CD14-positive monocyte (primary cell): ENCODE data around the gene GALNT10. TPM values are rescaled to one million over a fixed set of nuclear protein-coding genes. Genes with fewer than 3 reads are reported as not detected.

Experiments used
- DNase-seq, 3 donors: peaks; one replicate each; pipeline ENCODE4 v3.0.0-alpha.2; 2011 to 2022
- H2AFZ ChIP-seq: 2 replicates; pipeline ENCODE4 v1.6.0; 2012; ENCODE audit warnings: mild to moderate bottlenecking, low read depth, low read length, inconsistent platforms; ENCODE audit not compliant: insufficient read depth, poor library complexity, severe bottlenecking
- H3K27ac ChIP-seq, 2 donors: 1 replicate in 1 of 2; 2 replicates in 1 of 2; pipeline ENCODE4 v1.5.1; 2012 to 2013; ENCODE audit warnings: low read length in 2 of 2, control low read depth in 1 of 2, inconsistent platforms in 1 of 2, low read depth in 1 of 2, mild to moderate bottlenecking in 1 of 2
- H3K27me3 ChIP-seq, 2 donors: one replicate each; pipeline versions ENCODE4 v1.6.0 to v1.6.1; 2011 to 2013; ENCODE audit warnings: low read length in 2 of 2; ENCODE audit not compliant: control insufficient read depth in 2 of 2, insufficient read depth in 2 of 2
- H3K36me3 ChIP-seq, 2 donors: replicated peaks in 1 of 2; 1 replicate in 1 of 2; 2 replicates in 1 of 2; pipeline versions ENCODE4 v1.5.1 to v1.6.1; 2012 to 2013; ENCODE audit warnings: low read length in 2 of 2, control low read depth in 1 of 2, inconsistent platforms in 1 of 2, mild to moderate bottlenecking in 1 of 2; ENCODE audit not compliant: insufficient read depth in 2 of 2, control insufficient read depth in 1 of 2
- H3K4me1 ChIP-seq, 2 donors: 1 replicate in 1 of 2; 2 replicates in 1 of 2; pipeline versions ENCODE4 v1.5.1 to v1.6.1; 2012 to 2013; ENCODE audit warnings: low read length in 2 of 2, control low read depth in 1 of 2, inconsistent platforms in 1 of 2, mild to moderate bottlenecking in 1 of 2, moderate library complexity in 1 of 2; ENCODE audit not compliant: insufficient read depth in 2 of 2, control insufficient read depth in 1 of 2
- H3K4me2 ChIP-seq: replicated peaks from 2 replicates; pipeline ENCODE3; 2012; ENCODE audit warnings: low read length, moderate library complexity, mild to moderate bottlenecking; ENCODE audit not compliant: poor library complexity, severe bottlenecking; ENCODE audit errors: extremely low read depth
- H3K4me3 ChIP-seq, 3 experiments: fragments of 200-600 bp in 1 of 3; sonication (generic) in 1 of 3; replicated peaks in 1 of 3; 1 replicate in 2 of 3; 2 replicates in 1 of 3; pipeline ENCODE4 v1.5.1; 2011 to 2013; ENCODE audit warnings: low read length in 3 of 3, mild to moderate bottlenecking in 3 of 3, control low read depth in 2 of 3, low read depth in 2 of 3, inconsistent platforms in 1 of 3, moderate library complexity in 1 of 3
- H3K79me2 ChIP-seq: 2 replicates; pipeline ENCODE4 v1.6.0; 2012; ENCODE audit warnings: mild to moderate bottlenecking, control low read depth, inconsistent platforms, low read length, moderate library complexity; ENCODE audit not compliant: insufficient read depth
- H3K9ac ChIP-seq: 2 replicates; pipeline ENCODE4 v1.6.0; 2017; ENCODE audit warnings: low read length, mild to moderate bottlenecking; ENCODE audit not compliant: insufficient read depth, poor library complexity, severe bottlenecking
- H3K9me3 ChIP-seq, 2 donors: replicated peaks in 1 of 2; 1 replicate in 1 of 2; 2 replicates in 1 of 2; pipeline versions ENCODE4 v1.5.1 to v1.6.1; 2012 to 2013; ENCODE audit warnings: low read length in 2 of 2, control low read depth in 1 of 2; ENCODE audit not compliant: control insufficient read depth in 1 of 2, insufficient read depth in 1 of 2
- H4K20me1 ChIP-seq: 2 replicates; pipeline ENCODE4 v1.6.0; 2012; ENCODE audit warnings: mild to moderate bottlenecking, low read length, control low read depth, moderate library complexity; ENCODE audit not compliant: insufficient read depth
- H3K27ac Mint-ChIP-seq, 7 donors: one replicate each; pipeline ENCODE4 v1.8.0; 2020; ENCODE audit warnings: mild to moderate bottlenecking in 7 of 7, mixed read lengths in 7 of 7, moderate library complexity in 6 of 7, inconsistent platforms in 2 of 7
- H3K27me3 Mint-ChIP-seq, 3 donors: one replicate each; pipeline ENCODE4 v1.8.0; 2021 to 2022; ENCODE audit warnings: low read depth in 3 of 3, mild to moderate bottlenecking in 3 of 3, mixed read lengths in 3 of 3, moderate library complexity in 3 of 3, inconsistent platforms in 1 of 3
- H3K36me3 Mint-ChIP-seq, 2 donors: one replicate each; pipeline ENCODE4 v1.8.0; 2020; ENCODE audit warnings: mixed read lengths in 2 of 2, inconsistent platforms in 1 of 2, mild to moderate bottlenecking in 1 of 2
- H3K4me1 Mint-ChIP-seq: one replicate; pipeline ENCODE4 v1.8.0; 2020; ENCODE audit warnings: mild to moderate bottlenecking, mixed read lengths
- H3K4me3 Mint-ChIP-seq, 2 donors: one replicate each; pipeline ENCODE4 v1.8.0; 2020; ENCODE audit warnings: mild to moderate bottlenecking in 2 of 2, mixed read lengths in 2 of 2, moderate library complexity in 1 of 2
- H3K9me3 Mint-ChIP-seq, 7 donors: one replicate each; pipeline ENCODE4 v1.8.0; 2020 to 2022; ENCODE audit warnings: mixed read lengths in 7 of 7, mild to moderate bottlenecking in 6 of 7, moderate library complexity in 6 of 7, inconsistent platforms in 2 of 7
- whole genome bisulfite sequencing: methylation state at CpG from one replicate; pipeline ENCODE4 v1.1.5; 2013; ENCODE audit warnings: missing lambda C conversion rate; ENCODE audit not compliant: insufficient coverage; 5-methylcytosine and 5-hydroxymethylcytosine counted together
- intact Hi-C, 2 donors: fragments of 100-400 bp; cut with micrococcal nuclease; formaldehyde crosslinking; loops; one replicate each; pipeline versions ENCODE4 v1.15.0 to v1.15.1; 2023
- polyA plus RNA-seq, 3 donors: library from polyadenylated mRNA; depleted of rRNA in 1 of 3; unstranded in 2 of 3; stranded (reverse) in 1 of 3; fragments of 300-500 nt in 2 of 3; fragments of >200 nt in 1 of 3; fragmentation: Illumina TruSeq in 2 of 3; gene quantifications; 1 replicate in 2 of 3; 2 replicates in 1 of 3; pipeline ENCODE4 v1.2.3, GENCODE V29; 2012 to 2021
- TF ChIP-seq, protein P1 (sequence below): fragments of 200-600 bp; IDR thresholded peaks from one replicate; pipeline ENCODE4 v1.8.0; 2022; ENCODE audit warnings: antibody characterized with exemption, mild to moderate bottlenecking

The GALNT10 gene
- polyA plus RNA-seq, 3 donors, result 6.2 to 11.6 (median 7.3) TPM

DNA sequence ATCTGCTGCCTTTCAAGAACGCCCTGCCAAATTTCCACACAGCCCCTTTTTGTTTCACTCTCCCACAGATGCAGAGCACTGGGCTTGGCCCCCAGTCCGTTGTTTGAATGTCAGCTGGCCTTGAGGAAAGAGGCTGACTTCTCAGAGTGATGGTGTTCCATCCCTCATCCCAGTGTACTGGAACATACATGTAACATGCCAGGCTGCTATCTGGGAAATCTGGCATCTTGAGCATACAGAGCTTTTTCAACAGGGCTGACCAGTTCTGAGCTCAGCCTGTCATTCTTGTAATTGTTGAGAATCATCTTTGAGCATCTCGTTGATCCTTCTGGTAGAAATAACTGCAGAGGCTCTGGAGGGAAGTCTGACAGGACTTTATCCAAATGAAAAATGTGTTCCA lies 2.8 kb downstream of the GALNT10 start:
- Mint-ChIP-seq H3K4me3 (no peak overlapping the region), H3K27ac (no peak overlapping the region)
- peaks cover 12% of the 10 kb centered on the region for H4K20me1 ChIP-seq

DNA sequence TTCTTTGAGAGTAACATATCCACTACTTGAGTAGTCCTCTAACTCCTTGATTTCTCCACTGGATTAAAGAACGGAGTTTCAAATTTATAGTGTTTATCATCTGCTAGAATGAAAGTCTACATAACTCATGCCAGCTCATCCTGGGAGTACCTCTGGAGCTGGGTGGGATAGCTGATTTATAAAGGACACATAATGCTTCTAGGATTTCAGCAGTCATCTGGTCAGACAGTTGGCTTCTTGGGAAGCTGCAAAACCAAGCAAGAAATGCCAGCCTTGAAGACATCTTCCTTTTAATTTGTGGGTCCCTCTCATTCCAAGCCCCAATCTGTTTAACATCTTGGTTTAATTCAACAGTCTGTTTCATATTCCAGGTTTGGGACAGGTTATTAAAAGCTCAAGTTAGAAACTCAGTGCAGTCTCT lies 3.2 kb downstream of the GALNT10 start:
- TF ChIP-seq, protein P1, sequence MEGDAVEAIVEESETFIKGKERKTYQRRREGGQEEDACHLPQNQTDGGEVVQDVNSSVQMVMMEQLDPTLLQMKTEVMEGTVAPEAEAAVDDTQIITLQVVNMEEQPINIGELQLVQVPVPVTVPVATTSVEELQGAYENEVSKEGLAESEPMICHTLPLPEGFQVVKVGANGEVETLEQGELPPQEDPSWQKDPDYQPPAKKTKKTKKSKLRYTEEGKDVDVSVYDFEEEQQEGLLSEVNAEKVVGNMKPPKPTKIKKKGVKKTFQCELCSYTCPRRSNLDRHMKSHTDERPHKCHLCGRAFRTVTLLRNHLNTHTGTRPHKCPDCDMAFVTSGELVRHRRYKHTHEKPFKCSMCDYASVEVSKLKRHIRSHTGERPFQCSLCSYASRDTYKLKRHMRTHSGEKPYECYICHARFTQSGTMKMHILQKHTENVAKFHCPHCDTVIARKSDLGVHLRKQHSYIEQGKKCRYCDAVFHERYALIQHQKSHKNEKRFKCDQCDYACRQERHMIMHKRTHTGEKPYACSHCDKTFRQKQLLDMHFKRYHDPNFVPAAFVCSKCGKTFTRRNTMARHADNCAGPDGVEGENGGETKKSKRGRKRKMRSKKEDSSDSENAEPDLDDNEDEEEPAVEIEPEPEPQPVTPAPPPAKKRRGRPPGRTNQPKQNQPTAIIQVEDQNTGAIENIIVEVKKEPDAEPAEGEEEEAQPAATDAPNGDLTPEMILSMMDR, result no peak
- H3K9ac ChIP-seq, result no peak overlapping the region
- Mint-ChIP-seq H3K9me3 (peaks cover 0 to 4% (median 0%) of the 10 kb centered on the region in 7 donors), H3K27me3 (peaks cover 8 to 17% (median 10%) of the 10 kb centered on the region in 3 donors), H3K36me3 (peaks cover 40 to 46% of the 10 kb centered on the region in 2 donors), H3K27ac (no peak overlapping the region), H3K4me1 (peaks cover 50% of the 10 kb centered on the region), H3K4me3 (no peak overlapping the region)
- WGBS, result no CpG with 5 or more reads among the region's 1 CpG
- H3K4me3 ChIP-seq, result no peak overlapping the region
- DNase-seq, result no peak
- no peaks in the 10 kb centered on the region for H3K9me3 ChIP-seq
- peaks cover 15% of the 10 kb centered on the region for H4K20me1 ChIP-seq
- intact Hi-C loops, result loop anchor here in 1 of 2 donors (10.0 kb wide), 1 partner anchor 251 kb away; the partner anchor contains the start of gene SAP30L
- peaks cover 8 to 24% of the 10 kb centered on the region in 2 donors for H3K36me3 ChIP-seq
- peaks cover 3 to 11% of the 10 kb centered on the region in 2 donors for H3K27me3 ChIP-seq
- no peak overlapping the region for H3K27ac ChIP-seq
- H3K4me2 ChIP-seq, result no peak overlapping the region
- no peak overlapping the region for H2AFZ ChIP-seq
- H3K79me2 ChIP-seq, result peaks cover 5% of the 10 kb centered on the region
- H3K4me1 ChIP-seq, result peaks cover 22 to 35% of the 10 kb centered on the region in 2 donors

More for the DNA sequence above, 2.8 kb downstream of the GALNT10 start:
- H2AFZ ChIP-seq, result no peak overlapping the region
- TF ChIP-seq, protein P1, result no peak
- H3K9me3 ChIP-seq, result no peaks in the 10 kb centered on the region
- Mint-ChIP-seq H3K4me1 (peaks cover 49% of the 10 kb centered on the region), H3K36me3 (peaks cover 36 to 41% of the 10 kb centered on the region in 2 donors), H3K9me3 (peaks cover 0 to 4% (median 0%) of the 10 kb centered on the region in 7 donors), H3K27me3 (peaks cover 11 to 19% (median 12%) of the 10 kb centered on the region in 3 donors)
- H3K4me3 ChIP-seq, result no peak overlapping the region
- WGBS, result 93% methylated on average over 2 of the region's 3 CpGs
- DNase-seq, result no peak
- no peak overlapping the region for H3K27ac ChIP-seq
- peaks cover 22 to 35% of the 10 kb centered on the region in 2 donors for H3K4me1 ChIP-seq
- peaks cover 7 to 22% of the 10 kb centered on the region in 2 donors for H3K36me3 ChIP-seq
- H3K27me3 ChIP-seq, result peaks cover 3 to 12% of the 10 kb centered on the region in 2 donors
- intact Hi-C loops, result loop anchor here in 1 of 2 donors (10.0 kb wide), 1 partner anchor 252 kb away; the partner anchor contains the start of gene SAP30L
- no peak overlapping the region for H3K4me2 ChIP-seq
- peaks cover 5% of the 10 kb centered on the region for H3K79me2 ChIP-seq
- H3K9ac ChIP-seq, result no peak overlapping the region
